WERI-Rb-1 (cell line): ENCODE measurements around the gene PLXNA2.
A peak's percentile ranks its signal among the peaks of the same experiment; 100 is the strongest.

Source experiments
- DNase-seq: peaks from one replicate; pipeline ENCODE4 v3.0.0-alpha.2; 2020
- H3K27ac ChIP-seq: fragments of 250-450 bp; sonication (Bioruptor Pico); 2 replicates; pipeline ENCODE4 v1.5.1; 2020; ENCODE audit warnings: mild to moderate bottlenecking, moderate library complexity
- H3K27me3 ChIP-seq: fragments of 250-450 bp; sonication (Bioruptor Pico); 2 replicates; pipeline ENCODE4 v1.5.1; 2021; ENCODE audit warnings: mild to moderate bottlenecking, low read depth, moderate library complexity; ENCODE audit not compliant: insufficient read depth, severe bottlenecking
- H3K36me3 ChIP-seq: fragments of 250-450 bp; sonication (Bioruptor Pico); 2 replicates; pipeline ENCODE4 v1.5.1; 2020; ENCODE audit warnings: mild to moderate bottlenecking, moderate library complexity
- H3K4me3 ChIP-seq: 2 replicates; pipeline ENCODE4 v1.5.1; 2011; ENCODE audit warnings: low read depth, mild to moderate bottlenecking, control low read depth, low read length
- H3K9me3 ChIP-seq: fragments of 250-450 bp; sonication (Bioruptor Pico); 2 replicates; pipeline ENCODE4 v1.5.1; 2021; ENCODE audit warnings: mild to moderate bottlenecking, moderate library complexity; ENCODE audit not compliant: severe bottlenecking
- TF ChIP-seq, protein P1 (sequence below): IDR thresholded peaks from 2 replicates; pipeline ENCODE4 v1.5.1; 2011; ENCODE audit warnings: low read depth, mild to moderate bottlenecking, control low read depth, inconsistent platforms, low read length

PLXNA2 gene

DNA sequence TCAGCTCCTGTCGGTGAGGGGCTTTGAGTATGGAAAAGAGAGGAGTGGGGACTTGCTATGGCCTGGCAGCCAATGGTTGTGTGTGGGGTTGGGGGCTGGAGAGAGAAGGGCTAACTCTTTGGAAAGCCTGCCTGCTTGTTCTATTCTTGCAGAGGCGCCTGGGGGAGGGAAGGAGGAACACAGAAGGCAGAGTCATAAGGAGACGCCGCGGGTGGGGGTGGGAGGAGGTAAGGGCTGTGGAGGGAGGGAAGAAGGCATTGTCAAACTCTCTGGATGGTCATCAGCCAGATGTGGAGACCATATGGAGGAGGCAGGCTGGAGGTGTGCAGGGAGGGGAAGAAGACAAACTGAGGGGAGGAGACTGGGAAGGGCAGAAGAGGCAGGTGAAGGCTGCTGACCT, 70.0 kb downstream of the PLXNA2 start:
- no peaks in the 10 kb centered on the region for H3K9me3 ChIP-seq
- H3K27me3 ChIP-seq: no peaks in the 10 kb centered on the region
- no peak for DNase-seq
- no peak overlapping the region for H3K4me3 ChIP-seq
- TF ChIP-seq, protein P1, sequence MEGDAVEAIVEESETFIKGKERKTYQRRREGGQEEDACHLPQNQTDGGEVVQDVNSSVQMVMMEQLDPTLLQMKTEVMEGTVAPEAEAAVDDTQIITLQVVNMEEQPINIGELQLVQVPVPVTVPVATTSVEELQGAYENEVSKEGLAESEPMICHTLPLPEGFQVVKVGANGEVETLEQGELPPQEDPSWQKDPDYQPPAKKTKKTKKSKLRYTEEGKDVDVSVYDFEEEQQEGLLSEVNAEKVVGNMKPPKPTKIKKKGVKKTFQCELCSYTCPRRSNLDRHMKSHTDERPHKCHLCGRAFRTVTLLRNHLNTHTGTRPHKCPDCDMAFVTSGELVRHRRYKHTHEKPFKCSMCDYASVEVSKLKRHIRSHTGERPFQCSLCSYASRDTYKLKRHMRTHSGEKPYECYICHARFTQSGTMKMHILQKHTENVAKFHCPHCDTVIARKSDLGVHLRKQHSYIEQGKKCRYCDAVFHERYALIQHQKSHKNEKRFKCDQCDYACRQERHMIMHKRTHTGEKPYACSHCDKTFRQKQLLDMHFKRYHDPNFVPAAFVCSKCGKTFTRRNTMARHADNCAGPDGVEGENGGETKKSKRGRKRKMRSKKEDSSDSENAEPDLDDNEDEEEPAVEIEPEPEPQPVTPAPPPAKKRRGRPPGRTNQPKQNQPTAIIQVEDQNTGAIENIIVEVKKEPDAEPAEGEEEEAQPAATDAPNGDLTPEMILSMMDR: no peak
- H3K27ac ChIP-seq: peak overlapping the region; percentile 1; the same call in 1 of the 2 replicates
- H3K36me3 ChIP-seq: peaks cover 4% of the 10 kb centered on the region; the same call in 1 of the 2 replicates

- H3K27ac ChIP-seq: peak overlapping the region; percentile 1; the same call in 1 of the 2 replicates
- H3K9me3 ChIP-seq: no peaks in the 10 kb centered on the region
- TF ChIP-seq, protein P1: no peak
- H3K27me3 ChIP-seq: no peaks in the 10 kb centered on the region
- DNase-seq: no peak
- peaks cover 4% of the 10 kb centered on the region; the same call in 1 of the 2 replicates for H3K36me3 ChIP-seq
- H3K4me3 ChIP-seq: no peak overlapping the region
These were observed 70.4 kb downstream of the PLXNA2 start for GRCh38 chr1:208173749-208174148.

GRCh38 chr1:208172423-208173145, 71.6 kb downstream of the PLXNA2 start:
- peak overlapping the region; percentile 0 for H3K27ac ChIP-seq
- H3K9me3 ChIP-seq: no peaks in the 10 kb centered on the region
- no peak overlapping the region for H3K4me3 ChIP-seq
- H3K36me3 ChIP-seq: peaks cover 4% of the 10 kb centered on the region; the same call in 1 of the 2 replicates
- peak; percentile 65 for DNase-seq
- TF ChIP-seq, protein P1: peak; percentile 51; the same call in 1 of the 2 replicates
- H3K27me3 ChIP-seq: no peaks in the 10 kb centered on the region

DNA sequence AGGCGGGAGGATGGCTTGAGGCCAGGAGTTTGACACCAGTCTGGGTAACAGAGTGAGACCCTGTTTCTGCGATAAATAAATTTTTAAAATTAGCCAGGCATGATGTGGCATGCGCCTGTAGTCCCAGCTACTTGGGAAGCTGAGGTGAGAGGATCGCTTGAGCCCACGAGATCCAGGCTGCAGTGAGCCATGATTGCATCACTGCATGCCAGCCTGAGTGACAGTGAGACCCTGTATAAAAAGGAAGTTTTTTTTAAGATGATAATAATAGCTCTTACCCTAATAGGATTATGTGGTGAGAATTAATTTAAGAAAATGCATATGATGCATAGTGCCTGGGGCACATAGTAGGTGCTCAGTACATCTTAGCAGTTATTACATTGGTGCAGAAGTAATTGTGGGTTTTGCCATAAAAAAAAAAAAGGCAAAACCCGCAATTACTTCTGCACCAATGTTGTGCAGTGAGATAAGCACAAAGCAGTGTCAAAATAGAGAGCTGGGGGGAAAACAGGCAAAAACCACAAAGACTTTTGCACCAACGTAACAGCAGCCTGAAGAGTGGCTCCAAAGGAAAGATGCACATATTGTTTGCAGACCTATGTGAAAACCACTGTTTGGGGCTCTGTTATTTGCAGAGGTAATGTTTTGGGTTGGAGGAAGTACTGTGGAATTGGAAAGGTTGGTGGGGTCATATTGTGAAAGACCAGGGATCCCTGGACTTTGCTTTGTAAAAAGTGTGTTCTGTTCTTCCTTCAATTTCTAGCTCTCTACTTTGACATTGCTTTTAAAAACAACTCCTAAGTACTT, 72.4 kb downstream of the PLXNA2 start:
- Histone ChIP-seq H3K27ac (no peak overlapping the region), H3K4me3 (no peak overlapping the region), H3K9me3 (no peaks in the 10 kb centered on the region), H3K36me3 (peaks cover 4% of the 10 kb centered on the region; the same call in 1 of the 2 replicates), H3K27me3 (no peaks in the 10 kb centered on the region)
- TF ChIP-seq, protein P1: no peak
- no peak for DNase-seq

DNA sequence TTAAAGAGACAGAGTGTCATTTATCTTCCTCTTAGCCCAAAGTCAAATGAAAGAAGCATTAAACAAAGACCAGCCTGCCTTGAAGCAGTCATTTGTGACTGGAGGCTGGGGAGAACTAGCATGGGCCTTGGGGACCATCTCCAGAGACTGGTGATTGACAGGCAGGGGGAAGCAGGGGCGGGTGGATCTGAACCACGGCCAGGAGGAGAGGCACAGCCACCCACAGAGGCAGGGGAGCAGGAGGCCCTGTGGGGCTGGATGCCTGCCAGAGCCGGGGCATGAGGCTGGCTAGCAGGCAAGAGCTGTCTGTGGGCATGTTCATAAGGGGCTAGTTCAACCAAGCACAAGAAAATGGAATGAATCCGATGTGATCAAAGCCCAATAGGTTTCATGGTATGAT, 73.9 kb downstream of the PLXNA2 start:
- no peak overlapping the region for H3K27ac ChIP-seq

More for the DNA sequence above, 73.9 kb downstream of the PLXNA2 start:
- H3K27me3 ChIP-seq: no peaks in the 10 kb centered on the region
- no peaks in the 10 kb centered on the region for H3K9me3 ChIP-seq
- TF ChIP-seq, protein P1: no peak
- H3K36me3 ChIP-seq: peaks cover 1% of the 10 kb centered on the region; the same call in 1 of the 2 replicates
- DNase-seq: no peak
- no peak overlapping the region for H3K4me3 ChIP-seq
